HAP-1 (cell line): ENCODE measurements around the gene EIF5B.

Source experiments
- DNase-seq, 2 experiments: peaks; one replicate each; pipeline ENCODE4 v3.0.0-alpha.2; 2016 to 2020; ENCODE audit warnings: low spot score in 2 of 2
- H3K27me3 ChIP-seq: fragments of 250-450 bp; sonication (Bioruptor Pico); 2 replicates; pipeline ENCODE4 v1.5.1; 2020; ENCODE audit warnings: low read depth, mild to moderate bottlenecking, moderate library complexity
- H3K36me3 ChIP-seq: fragments of 250-450 bp; sonication (Bioruptor Pico); replicated peaks from 2 replicates; pipeline ENCODE4 v1.5.1; 2020; ENCODE audit warnings: mild to moderate bottlenecking
- H3K4me1 ChIP-seq: fragments of 250-450 bp; sonication (Bioruptor Pico); 2 replicates; pipeline ENCODE4 v1.5.1; 2020; ENCODE audit warnings: mild to moderate bottlenecking
- H3K4me3 ChIP-seq: fragments of 250-450 bp; sonication (Bioruptor Pico); 2 replicates; pipeline ENCODE4 v1.5.1; 2020; ENCODE audit warnings: mild to moderate bottlenecking, moderate library complexity
- H3K9me3 ChIP-seq: fragments of 250-450 bp; sonication (Bioruptor Pico); 2 replicates; pipeline ENCODE4 v1.5.1; 2020; ENCODE audit warnings: mild to moderate bottlenecking, moderate library complexity
- in situ Hi-C: fragments of 300-500 bp; cut with MboI; formaldehyde crosslinking; loops from 3 replicates; pipeline ENCODE4 v1.14.3; 2020; ENCODE audit warnings: low sequenced_read_pairs, inconsistent platforms, mixed read lengths

EIF5B gene

GRCh38 chr2:99410276-99410675 is 73.1 kb downstream of the EIF5B start:
- peaks cover 66% of the 10 kb centered on the region for H3K36me3 ChIP-seq
- no peak for DNase-seq
- no peak overlapping the region for H3K4me3 ChIP-seq
- no peaks in the 10 kb centered on the region for H3K27me3 ChIP-seq
- H3K9me3 ChIP-seq, result no peaks in the 10 kb centered on the region
- no peaks in the 10 kb centered on the region for H3K4me1 ChIP-seq
- in situ Hi-C loops, result no loop called here

DNA sequence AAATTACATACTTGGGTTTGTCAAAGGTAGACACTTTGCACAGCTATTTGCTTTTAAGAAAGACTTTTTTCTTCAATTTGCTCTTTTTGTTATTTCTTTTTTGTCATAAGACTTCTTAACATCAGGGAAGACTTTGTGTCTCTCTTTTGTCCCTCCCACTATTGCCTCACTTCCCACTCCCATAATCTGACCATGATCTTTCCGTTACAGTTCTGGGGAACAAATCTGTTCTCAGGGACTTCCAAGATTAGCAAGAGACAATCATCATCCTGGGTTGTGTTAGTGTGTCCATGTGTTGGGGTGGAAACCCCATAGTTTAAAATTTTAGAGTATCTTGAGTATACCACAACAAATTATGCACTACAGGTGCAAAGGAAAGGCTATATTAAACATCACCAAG is 77.4 kb downstream of the EIF5B start:
- no peaks in the 10 kb centered on the region for H3K9me3 ChIP-seq
- H3K27me3 ChIP-seq, result no peaks in the 10 kb centered on the region
- DNase-seq, result no peak
- H3K36me3 ChIP-seq, result peaks cover 71% of the 10 kb centered on the region
- no peaks in the 10 kb centered on the region for H3K4me1 ChIP-seq
- H3K4me3 ChIP-seq, result no peak overlapping the region
- in situ Hi-C loops, result no loop called here

DNA sequence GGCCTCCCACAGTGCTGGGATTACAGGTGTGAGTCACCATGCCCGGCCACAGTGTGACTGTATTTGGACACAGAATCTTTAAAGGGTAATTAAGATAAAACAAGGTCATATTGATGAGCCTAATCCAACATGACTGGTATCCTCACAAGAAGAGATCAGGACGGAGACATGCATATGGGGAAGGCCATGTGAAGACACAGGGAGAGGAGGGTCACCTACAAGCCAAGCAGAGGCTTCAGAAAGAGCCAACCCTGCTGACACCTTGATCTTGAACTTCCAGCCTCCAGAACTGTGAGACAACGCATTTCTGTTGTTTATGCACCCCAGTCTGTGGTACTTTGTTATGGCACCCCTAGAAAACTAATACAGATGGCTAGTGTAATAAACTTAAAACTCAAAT is 80.2 kb downstream of the EIF5B start:
- in situ Hi-C loops, result no loop called here
- H3K4me3 ChIP-seq, result no peak overlapping the region
- H3K4me1 ChIP-seq, result no peaks in the 10 kb centered on the region
- DNase-seq, result no peak
- peaks cover 78% of the 10 kb centered on the region for H3K36me3 ChIP-seq
- H3K9me3 ChIP-seq, result no peaks in the 10 kb centered on the region
- H3K27me3 ChIP-seq, result no peaks in the 10 kb centered on the region

GRCh38 chr2:99420031-99420430 is 82.8 kb downstream of the EIF5B start:
- Histone ChIP-seq H3K4me1 (no peaks in the 10 kb centered on the region), H3K4me3 (no peak overlapping the region), H3K36me3 (peaks cover 74% of the 10 kb centered on the region), H3K9me3 (no peaks in the 10 kb centered on the region), H3K27me3 (no peaks in the 10 kb centered on the region)
- in situ Hi-C loops, result no loop called here
- DNase-seq, result no peak

DNA sequence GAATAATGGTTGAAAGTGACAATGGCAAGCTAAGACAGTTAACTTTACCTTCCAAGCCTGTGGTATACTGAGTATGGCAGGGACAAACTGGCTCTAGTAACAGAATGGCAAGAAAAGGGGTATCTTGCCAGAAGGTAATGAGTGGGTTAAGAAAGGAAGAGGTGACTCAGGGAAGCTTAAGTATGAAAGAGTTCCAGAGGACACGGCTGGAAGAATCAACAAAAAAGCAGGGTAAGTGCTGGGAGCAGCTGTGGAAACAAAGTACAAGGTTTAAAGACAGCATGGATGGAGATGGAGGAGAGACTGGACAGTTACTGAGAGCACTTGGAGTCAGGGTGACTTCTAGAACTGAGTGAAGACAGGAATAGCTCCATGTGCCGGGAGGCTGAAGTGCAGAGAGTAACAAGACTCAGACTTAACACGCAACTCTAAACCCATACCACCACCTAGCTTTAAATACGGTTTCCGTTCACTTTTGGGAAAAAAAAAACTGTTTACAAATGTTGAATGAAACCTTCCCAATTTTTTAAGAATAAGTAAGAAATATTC is 83.6 kb downstream of the EIF5B start:
- Histone ChIP-seq H3K9me3 (no peaks in the 10 kb centered on the region), H3K27me3 (no peaks in the 10 kb centered on the region), H3K4me1 (no peaks in the 10 kb centered on the region), H3K4me3 (no peak overlapping the region), H3K36me3 (peaks cover 66% of the 10 kb centered on the region)
- DNase-seq, result no peak
- in situ Hi-C loops, result no loop called here

DNA sequence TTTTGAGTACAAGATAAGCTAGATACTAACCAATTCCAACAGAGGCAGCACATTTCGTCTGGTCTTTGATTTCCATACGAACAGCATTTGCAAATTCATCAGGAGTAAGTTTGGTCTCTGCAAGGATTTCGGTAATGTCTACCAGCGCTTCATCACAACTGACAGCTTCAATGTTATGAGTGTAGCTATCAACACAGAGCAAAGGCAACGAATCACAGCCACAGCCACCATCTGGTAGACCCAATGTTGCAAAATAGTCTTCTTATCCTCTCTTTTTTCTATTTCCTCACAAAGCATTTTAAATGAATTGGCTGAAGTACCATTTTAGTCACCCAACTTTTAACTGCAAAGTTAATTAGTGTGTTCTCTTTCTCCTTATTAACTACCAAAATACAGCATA is 84.3 kb downstream of the EIF5B start:
- H3K4me1 ChIP-seq, result no peaks in the 10 kb centered on the region
- no peak for DNase-seq
- H3K9me3 ChIP-seq, result no peaks in the 10 kb centered on the region
- in situ Hi-C loops, result no loop called here
- H3K27me3 ChIP-seq, result no peaks in the 10 kb centered on the region
- H3K4me3 ChIP-seq, result no peak overlapping the region
- H3K36me3 ChIP-seq, result peaks cover 65% of the 10 kb centered on the region

DNA sequence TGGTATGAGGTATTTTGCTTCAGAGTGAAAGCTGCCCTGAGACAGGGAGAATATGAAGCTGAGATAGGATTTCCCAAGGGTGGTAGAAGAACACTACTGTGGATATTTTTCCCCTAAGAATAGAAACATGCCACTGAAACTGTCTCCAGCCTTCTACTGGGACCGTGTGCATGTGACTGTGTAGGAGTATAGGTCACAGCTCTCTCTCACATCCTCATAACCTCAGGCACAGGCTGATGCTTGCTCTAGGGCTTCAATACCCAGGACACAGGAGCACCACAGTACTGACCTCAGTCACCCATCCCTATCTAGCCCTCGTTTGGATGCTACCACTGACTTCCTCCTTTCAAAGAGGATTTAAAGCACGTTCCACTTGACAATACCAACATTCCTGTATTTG is 85.4 kb downstream of the EIF5B start:
- no peaks in the 10 kb centered on the region for H3K4me1 ChIP-seq
- H3K36me3 ChIP-seq, result peaks cover 65% of the 10 kb centered on the region
- H3K9me3 ChIP-seq, result no peaks in the 10 kb centered on the region
- no peaks in the 10 kb centered on the region for H3K27me3 ChIP-seq
- no peak overlapping the region for H3K4me3 ChIP-seq
- in situ Hi-C loops, result no loop called here
- DNase-seq, result no peak

DNA sequence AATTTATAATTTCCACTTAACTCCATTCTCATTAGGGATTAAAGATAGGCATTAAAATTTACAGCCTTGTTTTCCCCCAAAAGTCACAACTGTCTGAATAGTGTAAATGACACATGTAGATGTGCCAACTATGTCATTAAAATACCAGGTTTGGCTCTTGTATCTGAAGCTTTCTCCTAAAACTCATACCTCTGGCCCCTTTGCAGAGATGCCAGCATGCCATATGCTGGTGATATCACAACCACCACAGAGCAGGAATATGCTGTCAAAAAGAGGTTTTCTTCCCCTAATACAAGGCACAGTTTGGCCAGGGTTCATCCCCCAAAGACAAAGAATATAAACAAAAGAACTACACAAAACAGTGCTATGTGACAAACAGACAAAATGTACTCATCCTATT is 87.2 kb downstream of the EIF5B start:
- no peaks in the 10 kb centered on the region for H3K27me3 ChIP-seq
- peaks cover 67% of the 10 kb centered on the region for H3K36me3 ChIP-seq
- no peaks in the 10 kb centered on the region for H3K9me3 ChIP-seq
- in situ Hi-C loops, result no loop called here
- no peak overlapping the region for H3K4me3 ChIP-seq
- DNase-seq, result no peak
- H3K4me1 ChIP-seq, result no peaks in the 10 kb centered on the region

GRCh38 chr2:99425022-99425421 is 87.8 kb downstream of the EIF5B start:
- in situ Hi-C loops, result no loop called here
- Histone ChIP-seq H3K36me3 (peaks cover 66% of the 10 kb centered on the region), H3K4me3 (no peak overlapping the region), H3K9me3 (no peaks in the 10 kb centered on the region), H3K27me3 (no peaks in the 10 kb centered on the region), H3K4me1 (no peaks in the 10 kb centered on the region)
- no peak for DNase-seq

- no peaks in the 10 kb centered on the region for H3K9me3 ChIP-seq
- no peaks in the 10 kb centered on the region for H3K4me1 ChIP-seq
- no peak for DNase-seq
- no peaks in the 10 kb centered on the region for H3K27me3 ChIP-seq
- H3K4me3 ChIP-seq, result no peak overlapping the region
- peaks cover 53% of the 10 kb centered on the region for H3K36me3 ChIP-seq
- in situ Hi-C loops, result no loop called here
Measured at GRCh38 chr2:99430614-99431291, 93.6 kb downstream of the EIF5B start.

DNA sequence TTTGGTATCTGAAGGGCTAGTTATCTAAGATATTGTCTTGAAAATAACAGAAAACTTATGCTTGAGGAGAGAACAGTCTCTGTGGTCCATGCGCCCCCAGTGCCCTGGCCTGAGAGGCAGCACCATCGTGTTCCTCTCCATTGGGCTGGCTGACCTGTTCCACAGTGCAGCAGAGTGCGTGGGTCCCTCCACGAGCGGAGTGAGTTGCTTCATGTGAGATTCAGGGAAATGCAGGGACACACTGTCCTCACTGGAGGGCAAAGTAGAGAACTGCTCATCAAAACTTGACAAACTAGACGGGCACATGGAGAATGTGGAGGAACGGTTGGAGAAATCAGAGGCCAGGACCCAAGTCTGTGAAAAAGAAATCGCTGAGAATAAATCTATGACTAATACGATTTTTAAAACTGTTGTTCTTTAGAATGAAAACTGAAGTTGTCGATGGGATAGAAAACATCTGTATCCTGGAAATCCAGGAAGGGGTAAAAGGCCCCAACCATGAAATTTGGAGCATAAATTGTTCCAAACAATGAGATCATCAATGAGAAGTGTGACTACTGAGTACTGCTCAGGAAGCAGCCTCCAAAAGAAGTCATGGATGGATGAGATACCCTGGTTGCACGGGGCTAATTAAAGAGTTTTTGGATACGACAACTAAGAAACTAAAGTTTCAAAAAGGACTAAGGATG is 94.5 kb downstream of the EIF5B start:
- Histone ChIP-seq H3K4me1 (no peaks in the 10 kb centered on the region), H3K27me3 (no peaks in the 10 kb centered on the region), H3K4me3 (no peak overlapping the region), H3K36me3 (peaks cover 48% of the 10 kb centered on the region), H3K9me3 (no peaks in the 10 kb centered on the region)
- in situ Hi-C loops, result no loop called here
- no peak for DNase-seq

DNA sequence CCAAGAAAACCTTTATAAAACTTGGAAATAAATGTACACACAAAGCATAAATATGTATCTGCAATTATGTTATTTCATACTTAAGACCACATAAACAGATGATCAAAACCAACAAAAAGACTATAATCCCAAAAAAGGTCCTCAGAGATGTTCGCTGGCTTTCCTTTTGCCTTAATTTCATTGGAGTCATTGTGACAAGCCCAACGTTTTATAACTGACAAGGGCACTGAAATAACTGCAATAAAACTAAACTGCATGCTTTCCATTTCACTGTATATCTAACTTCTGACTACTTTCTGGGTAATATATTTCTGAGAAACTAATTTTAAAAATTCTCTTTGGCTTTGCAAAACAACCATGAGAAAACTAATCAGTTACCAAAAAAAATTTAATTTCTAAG is 96.2 kb downstream of the EIF5B start:
- Histone ChIP-seq H3K4me1 (no peaks in the 10 kb centered on the region), H3K9me3 (no peaks in the 10 kb centered on the region), H3K36me3 (peaks cover 36% of the 10 kb centered on the region), H3K27me3 (no peaks in the 10 kb centered on the region), H3K4me3 (no peak overlapping the region)
- in situ Hi-C loops, result no loop called here
- no peak for DNase-seq

GRCh38 chr2:99436874-99437273 is 99.7 kb downstream of the EIF5B start:
- Histone ChIP-seq H3K9me3 (no peaks in the 10 kb centered on the region), H3K36me3 (peaks cover 34% of the 10 kb centered on the region), H3K4me1 (no peaks in the 10 kb centered on the region), H3K27me3 (no peaks in the 10 kb centered on the region), H3K4me3 (no peak overlapping the region)
- no peak for DNase-seq
- in situ Hi-C loops, result no loop called here

DNA sequence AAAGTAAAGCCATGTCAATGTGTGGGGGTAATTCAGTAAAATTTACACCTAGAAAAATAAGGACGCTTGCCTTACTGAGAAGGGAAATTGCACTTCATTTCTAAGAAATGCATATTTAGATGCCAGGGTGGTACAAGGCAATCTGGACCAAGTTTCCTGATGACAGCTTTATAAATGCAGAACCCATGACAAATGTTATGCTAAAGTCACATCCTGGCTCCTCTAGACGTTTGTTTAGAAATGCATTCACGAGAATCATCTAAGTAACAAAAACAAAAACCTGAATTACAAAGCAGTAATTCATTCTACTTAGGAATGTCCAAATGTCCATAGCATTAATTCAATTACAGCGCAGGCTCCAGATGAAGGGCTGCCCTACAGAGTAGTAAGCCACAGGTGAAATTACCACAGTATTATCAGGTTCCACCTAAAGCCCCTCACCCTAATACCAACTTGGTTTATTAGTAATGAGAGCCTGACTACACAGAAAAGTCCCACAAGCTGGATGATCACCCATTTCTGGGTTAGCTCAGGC is 102.8 kb downstream of the EIF5B start:
- Histone ChIP-seq H3K36me3 (peaks cover 21% of the 10 kb centered on the region), H3K4me3 (no peak overlapping the region), H3K9me3 (no peaks in the 10 kb centered on the region), H3K27me3 (no peaks in the 10 kb centered on the region), H3K4me1 (no peaks in the 10 kb centered on the region)
- DNase-seq, result no peak
- in situ Hi-C loops, result no loop called here
